HG02588 (cell line): Measurements from ENCODE around the gene EPHA6.

Source experiments
- ATAC-seq: cut with Tn5 transposase; IDR thresholded peaks from one replicate; pipeline ENCODE4 v1.9.1; 2021; ENCODE audit warnings: mild to moderate bottlenecking, moderate library complexity; ENCODE audit not compliant: unreplicated experiment

The EPHA6 gene

DNA sequence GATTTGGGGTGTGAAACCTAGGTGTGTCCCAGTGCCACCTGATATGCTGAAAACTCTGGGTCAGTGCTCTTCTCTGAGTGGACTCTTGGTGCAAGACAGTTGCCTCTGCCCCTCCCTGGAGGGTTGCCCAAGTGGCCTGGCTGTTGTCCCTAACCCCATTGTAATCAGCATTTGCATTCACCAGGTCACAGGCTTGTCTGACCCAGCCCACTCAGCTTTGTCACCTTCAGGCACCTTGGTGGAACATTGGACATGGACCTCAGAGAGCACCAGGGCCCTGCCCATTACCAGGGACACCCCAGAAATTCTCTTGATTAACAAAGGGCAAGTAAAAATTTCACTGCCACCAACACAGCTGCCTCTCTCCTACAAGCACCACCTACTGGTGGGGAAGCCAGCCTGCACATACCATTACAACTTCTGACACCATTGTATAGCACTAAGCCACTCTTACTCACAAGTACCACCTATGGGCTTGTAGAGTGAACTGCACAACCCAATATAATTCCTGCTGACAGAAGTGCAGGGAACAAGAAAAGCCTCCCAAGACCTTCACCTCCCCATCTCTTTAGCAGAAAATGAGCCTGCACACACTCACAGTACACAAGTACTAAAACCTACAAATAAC is 324.6 kb downstream of the EPHA6 start:
- ATAC-seq: no peak

DNA sequence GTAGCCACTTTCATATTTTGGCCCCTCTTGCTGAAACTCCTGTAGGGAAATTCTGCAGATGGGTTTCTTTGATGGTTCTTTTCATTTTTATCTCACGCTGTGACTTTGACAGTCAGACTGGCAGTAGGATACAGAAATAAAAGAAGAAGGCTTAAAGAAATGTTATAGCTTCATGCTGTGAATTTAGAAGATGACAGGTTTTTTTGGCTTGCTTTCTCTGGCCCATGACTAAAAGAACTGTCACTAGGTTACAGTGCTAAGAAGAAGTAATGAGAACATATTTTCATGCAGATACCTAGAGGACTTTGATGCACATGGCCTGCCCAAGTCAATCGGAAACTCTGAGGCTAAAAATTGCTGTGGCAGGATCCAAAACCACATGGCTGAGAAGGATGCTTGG is 334.5 kb downstream of the EPHA6 start:
- no peak for ATAC-seq

DNA sequence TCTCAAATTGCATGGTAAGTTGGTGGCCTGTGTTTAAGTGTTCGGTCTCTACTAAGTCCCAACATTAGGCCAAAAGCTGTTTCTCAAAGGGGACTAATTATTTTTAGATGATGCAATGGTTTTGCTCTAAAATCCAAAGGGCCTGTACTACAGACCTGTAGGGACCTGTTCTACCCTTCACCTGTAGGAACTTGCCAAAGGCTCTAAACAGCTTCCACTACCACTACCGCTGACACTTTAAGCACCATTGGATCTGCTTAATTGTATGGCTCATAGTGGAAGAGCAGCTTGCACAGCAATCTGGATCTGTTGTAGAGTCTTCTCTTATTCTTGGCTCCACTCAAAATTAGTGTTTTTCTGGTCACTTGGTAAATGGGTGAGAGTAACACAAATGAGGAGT is 346.8 kb downstream of the EPHA6 start:
- ATAC-seq: no peak

DNA sequence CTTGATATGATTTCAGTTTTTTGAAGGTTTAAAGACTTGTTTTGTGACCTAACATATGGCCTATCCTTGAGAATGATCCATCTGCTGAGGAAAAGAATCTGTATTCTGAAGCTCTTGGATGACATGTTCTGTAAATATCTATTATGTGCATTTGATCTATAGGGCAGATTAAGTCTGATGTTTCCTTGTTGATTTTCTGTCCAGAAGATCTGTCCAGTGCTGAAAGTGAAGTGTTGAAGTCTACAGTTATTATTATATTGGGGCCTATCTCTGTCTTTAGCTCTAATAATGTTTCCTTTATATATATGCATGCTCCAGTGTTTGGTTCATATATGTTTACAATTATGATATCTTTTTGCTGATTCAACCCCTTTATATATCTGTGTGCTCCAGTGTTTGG is 362.8 kb downstream of the EPHA6 start:
- ATAC-seq: no peak

DNA sequence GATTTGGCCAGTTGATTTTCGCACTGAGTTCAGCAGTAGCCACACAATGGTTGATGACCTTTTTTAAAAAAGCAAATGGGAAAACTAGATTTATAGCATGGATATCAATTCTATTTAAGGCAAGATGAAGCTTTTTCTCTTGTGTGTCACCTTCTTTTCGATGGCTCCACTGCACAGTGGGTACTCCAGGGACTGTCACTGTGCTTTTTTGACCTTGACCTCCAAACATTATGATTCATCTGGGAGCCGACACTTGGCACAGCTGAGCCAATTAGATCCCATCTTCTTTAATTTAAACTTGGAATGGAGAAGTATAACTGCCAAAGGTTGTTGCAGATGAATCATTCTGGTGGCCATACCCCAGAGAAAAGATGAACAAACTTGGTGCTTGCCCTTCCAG is 367.3 kb downstream of the EPHA6 start:
- ATAC-seq: no peak

DNA sequence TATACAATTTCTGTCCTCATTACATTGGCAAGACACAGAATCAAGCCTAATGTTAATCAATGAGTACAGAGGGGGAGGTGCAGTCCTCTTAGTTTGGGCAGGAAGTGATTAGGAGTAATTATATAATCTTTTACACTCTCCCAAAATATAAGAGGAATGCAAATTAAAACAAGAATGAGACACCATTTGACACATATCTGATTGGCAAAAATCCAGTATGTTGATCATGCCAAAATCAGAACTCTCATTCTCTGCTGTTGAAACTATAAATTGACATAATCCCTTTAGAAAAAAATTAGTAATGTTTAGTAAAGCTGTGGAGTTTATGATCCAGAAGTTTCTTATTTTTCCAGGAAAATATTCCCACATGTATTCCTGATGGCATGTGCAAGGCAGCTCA is 373.4 kb downstream of the EPHA6 start:
- no peak for ATAC-seq

DNA sequence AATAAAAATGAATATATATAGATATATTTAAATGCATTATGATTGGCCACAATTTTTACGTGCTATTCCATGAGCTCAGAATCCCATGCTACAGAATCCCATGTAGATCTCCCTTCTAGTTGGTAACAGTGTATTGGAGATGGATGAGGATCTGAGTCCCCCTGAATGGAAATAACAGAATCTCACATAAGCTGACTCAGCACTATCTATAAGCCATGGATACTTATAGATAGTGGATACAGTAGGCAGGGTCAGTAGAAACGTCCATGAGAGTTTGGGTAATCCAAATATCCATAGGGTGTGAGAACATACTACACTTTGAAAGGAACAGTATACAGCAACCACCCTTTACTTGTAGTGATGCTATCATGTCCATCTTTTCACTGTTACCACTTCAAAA is 375.4 kb downstream of the EPHA6 start:
- no peak for ATAC-seq

DNA sequence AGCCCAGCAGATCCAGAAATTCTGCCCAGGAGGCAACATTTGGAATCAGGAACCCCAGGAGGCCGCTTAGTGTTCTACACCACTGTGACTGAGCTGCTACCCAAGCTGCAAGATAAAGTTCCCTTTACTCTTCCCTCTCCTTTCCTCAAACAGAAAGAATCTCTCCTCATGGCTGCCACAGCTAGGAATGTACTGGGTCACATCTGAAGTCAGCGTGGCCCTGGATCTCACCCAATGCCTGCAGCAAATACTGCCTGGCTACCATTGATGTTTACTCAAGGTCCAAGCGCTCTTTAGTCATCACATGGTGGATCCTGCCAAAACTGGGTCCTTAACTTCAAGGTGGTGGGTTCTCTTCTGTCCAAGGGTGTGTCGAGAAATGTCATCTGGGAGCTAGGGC is 382.7 kb downstream of the EPHA6 start:
- no peak for ATAC-seq

DNA sequence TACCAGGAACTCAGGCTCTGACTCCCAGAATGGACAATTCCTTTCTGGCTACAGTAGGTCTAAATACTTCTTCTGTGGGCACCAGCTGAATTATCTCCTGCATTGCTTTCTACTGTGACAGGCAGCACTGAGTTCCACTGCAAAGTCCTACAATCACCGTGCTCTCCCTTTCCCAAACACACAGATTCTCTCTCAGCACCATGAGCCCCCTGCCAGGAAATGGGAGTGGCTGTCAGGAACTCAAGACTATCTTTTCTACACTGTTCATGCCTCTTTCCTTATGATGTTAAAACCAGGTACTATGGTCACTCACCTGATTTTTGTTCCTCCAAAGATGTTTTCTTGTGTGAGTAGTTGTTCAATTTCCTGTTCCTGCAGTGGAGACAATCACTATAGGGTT is 383.4 kb downstream of the EPHA6 start:
- no peak for ATAC-seq

DNA sequence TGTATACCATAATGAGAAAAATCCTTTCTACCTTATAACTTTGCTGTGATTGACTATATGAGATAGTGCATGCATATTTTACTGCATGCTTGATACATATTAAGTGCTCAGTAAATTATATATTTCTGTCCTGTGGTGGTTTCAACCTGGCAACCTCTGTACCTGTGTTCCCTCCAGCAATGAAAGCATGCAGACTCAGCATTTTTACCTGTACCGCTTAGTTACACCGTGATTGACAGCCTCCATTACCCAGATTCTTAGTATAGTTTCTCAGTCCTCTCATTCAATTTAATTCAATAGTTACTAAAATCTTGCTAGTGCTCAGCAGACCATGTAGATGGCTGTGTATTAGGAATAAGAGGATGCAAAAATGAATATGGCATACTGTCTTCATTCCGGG is 386.0 kb downstream of the EPHA6 start:
- ATAC-seq: no peak

DNA sequence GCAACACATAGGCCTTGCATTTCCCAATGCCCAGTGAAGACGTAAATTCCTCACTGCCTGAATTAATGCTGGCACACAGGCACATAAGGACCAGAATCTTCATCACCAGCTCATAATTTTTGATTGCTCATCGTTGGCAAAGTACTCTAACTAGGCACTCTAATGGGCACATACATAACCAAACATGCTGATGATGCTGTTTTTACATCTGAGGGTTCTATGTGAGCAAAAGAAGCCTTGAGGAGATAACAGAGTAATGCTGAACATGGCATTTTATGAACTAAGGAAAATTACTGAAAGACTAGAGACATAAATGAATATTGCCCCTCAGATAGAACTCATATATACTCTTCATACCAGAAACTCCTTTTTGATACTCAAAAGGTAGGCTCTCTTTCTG is 387.4 kb downstream of the EPHA6 start:
- no peak for ATAC-seq

DNA sequence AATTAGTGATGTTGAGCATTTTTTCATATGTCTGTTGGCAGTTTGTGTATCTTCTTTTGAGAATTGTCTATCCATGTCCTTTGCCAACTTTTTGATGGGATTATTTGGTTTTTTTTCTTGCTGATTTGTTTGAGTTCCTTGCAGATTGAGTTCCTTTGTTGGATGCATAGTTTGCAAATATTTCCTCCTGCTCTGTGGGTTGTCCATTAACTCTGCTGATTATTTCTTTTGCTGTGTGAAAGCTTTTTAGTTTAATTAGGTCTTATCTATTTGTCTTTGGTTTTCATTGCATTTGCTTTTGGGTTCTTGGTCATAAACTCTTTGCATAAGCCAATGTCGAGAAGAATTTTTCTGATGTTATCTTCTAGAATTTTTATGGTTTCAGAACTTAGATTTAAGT is 414.6 kb downstream of the EPHA6 start:
- ATAC-seq: no peak

DNA sequence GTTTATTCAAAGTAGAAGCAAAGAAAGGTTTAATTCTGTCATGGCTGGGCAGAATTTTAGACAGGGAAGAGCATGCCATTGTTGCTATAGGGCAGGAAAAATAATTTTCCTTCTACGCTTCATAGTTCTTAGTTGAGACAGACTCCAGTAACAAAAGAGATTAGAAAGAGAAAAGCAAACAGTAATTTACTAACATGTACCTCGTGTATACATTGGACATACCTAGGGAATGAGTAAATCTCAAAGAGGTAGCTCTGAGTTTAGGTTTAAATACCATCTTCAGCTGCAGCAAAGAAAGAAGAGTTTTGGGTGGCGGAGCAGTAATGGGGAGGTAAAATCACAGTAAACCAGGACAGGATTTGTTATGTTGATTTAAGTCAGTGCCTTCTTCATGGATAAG is 416.1 kb downstream of the EPHA6 start:
- ATAC-seq: no peak

DNA sequence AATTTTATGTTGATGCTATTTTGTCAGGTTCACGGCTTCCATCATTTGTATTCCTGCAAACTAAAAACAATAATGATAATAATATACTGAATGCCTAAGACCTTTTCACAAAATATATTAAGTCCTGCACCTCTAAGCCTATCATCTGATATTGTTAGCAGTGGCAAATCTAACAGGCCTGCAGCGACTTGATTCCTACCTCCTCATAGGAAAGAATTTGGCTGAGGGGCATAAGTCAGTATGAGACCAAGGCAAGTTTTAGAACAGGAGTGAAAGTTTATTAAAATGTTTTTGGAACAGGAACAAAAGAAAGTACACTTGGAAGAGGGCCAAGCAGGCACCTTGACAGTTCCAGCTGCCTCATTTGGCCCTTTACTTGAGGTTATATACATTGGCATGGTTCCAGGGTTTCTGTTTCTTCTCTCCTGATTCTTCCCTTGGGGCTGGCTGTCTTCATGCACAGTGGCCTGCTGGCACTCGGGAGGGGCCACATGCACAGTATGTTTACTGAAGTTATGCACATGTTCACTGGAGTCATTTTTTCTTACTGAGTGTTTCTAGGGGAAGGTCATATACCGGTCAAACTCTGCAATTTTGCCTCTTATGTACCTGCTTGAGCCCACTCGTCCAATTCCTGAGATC is 418.1 kb downstream of the EPHA6 start:
- no peak for ATAC-seq

DNA sequence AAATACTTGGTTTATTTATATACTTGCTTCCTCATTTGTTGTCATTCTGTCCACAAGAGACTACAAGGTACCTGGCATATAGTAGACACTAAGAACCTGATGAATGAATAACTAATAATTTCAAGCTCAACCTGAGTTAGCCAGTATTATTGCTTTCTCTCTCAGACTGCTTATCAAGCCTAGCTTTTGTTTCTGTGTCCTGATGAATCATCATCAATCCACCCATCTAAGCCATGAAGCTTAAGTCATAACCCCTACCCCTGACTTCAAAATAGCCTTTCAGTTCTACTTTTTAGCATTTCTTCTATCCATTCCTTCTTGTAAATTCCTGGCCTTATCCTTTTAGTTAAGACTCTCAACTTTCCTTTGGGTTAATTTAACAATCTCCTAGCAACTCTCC is 420.8 kb downstream of the EPHA6 start:
- ATAC-seq: no peak

DNA sequence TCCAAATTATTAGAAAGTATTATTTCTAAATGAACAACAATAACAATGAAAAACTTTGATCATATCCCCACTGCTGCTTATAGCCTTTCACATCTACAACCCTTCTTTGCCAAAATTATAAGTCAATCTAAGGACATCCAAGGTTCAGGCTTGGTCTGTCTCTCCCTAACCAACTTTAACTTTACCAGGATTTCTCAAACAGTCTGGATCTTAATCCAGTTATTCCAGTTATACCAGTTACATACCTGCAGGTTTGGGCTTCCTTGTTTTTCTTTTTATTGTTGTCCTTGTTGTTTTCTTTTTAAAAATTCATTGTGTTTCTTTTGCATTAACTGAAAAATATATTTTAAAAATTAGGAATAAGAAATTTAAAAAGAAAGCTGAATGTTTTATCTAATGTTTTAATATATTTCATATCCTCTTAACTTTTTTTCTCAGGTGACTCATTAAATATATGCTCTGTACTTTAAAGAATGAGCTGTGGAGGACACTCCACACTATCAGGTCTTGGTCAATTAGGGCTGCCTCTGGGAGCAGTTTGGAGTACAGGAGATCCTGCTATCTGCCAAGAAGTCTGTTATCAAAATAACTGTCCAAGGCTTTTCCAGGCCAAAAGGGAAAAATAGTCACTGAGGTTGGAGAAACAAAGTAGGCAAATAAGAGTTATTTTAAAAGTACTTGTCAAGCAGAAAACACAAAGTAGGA is 421.4 kb downstream of the EPHA6 start:
- ATAC-seq: no peak

DNA sequence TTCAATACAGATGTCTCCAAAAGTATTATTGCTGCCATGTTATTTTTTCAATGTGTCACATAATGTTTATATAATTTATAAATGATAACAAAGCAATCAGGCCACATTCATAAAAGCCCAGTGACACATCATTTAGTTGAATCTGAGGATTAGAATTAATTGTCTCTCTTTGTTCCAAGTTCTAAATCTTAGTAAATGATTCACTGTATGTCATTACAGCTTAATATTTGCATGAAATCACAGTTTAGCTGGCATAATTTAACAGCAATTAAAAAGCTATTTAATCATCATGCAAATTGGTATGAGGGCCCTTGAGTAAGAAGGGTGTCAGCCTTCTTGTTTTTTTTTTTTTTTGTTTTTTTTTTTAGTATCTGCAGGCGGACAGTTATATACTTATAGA is 427.0 kb downstream of the EPHA6 start:
- ATAC-seq: no peak

DNA sequence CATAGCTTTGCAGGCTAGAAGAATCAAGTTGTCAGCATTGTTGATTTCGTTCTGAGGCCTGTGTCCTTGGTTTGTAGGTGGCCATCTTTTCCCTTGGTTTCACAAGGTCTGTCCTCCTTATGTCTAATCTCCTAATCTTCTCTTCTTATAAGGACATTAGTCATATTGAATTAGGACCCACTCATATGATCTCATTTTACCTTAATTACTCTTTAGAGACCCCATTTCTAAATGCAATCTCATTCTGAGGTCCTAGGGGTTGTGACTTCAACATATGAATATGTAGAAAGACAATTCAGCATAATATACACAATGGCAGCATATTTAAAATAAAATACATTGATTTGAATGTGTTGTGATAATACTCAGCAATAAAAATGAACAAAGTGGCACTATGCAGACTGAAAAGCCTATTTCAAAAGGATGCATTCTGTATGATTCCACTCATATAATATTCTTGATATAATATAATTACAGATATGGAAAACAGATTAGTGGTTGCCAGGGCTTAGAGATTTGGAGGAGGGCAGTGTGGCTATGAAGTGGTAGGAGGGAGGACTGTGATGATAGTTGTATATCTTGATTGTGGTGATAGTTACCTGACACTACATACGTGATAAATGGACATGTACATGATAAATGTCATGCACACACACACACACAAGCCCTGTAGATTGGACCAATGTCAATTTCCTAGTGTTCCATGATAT is 431.0 kb downstream of the EPHA6 start:
- no peak for ATAC-seq

DNA sequence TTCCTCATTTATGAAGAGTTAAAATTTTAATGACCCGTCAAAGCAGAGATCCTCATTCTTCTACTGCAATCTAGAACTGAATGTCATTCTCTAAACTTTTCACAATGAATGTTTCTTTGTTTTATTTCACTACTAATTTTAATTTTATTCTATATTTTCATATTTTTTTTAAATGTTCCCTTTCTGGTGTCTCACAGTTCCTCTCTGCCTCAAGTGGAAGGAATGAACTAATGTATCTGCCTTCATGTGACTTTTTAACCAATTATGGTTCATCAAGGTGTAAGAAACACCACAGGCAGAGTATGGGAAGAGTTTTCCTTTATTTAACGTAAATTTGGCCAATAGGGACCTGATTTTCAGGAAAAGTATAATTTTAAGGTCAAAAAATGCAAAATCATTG is 441.7 kb downstream of the EPHA6 start:
- ATAC-seq: no peak

DNA sequence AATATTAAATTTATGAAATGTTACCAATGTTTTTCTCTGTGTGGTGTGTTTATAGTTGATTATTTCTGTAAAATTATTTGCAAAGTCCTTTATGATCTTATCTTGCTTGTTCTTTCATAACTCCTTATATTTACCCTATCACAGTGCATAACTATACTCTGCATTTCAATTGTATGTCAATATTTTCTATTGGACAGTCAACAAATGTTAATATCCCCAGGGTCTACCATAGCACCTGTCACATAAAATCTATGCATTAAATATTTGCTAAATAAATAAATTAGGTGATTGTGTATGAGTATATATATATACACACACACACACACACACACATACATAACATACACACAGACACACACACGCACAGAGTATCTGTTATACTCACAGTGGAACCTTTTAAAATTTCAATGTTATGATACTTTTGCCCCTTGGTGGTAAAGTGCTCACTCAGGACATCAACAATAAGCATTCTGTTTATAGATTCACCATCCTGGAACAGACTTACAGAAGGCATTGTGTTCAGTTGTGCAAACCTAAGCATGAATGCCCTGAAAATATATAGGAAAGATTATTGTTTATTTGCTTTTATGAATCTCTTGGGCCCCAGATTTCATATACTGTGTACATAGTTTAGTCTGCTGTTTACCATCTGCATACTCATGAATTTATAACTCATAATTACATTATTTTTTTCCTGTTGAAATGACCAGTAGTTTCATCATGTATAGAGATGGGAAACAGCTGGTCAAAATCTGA is 443.7 kb downstream of the EPHA6 start:
- no peak for ATAC-seq

DNA sequence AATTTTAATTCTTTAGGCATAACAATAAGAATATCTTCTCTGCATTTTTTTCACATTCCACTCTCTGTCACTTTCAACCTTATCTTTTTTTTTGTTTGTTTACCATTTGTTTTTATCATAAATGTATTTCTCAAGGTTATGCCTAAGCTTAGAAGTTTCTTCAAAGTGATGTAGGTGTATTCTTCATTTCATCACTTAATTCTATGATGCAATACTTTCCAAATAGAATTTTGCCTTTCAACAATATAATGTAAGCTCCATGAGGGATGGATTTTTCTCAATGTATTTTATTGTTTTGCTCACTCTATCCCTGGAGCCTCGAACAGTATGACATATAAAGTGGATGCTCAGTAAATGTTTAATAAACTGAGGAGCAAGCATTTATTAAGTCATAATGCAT is 444.9 kb downstream of the EPHA6 start:
- ATAC-seq: no peak
